Effector memory CD4-positive, alpha-beta T cell (primary cell): ENCODE results near the gene PFN1.

Experiments used
- DNase-seq, 3 donors: peaks; one replicate each; pipeline ENCODE4 v3.0.0-alpha.2; 2020
- H3K27ac ChIP-seq: 2 replicates; pipeline ENCODE4 v1.7.0; 2013; ENCODE audit warnings: mild to moderate bottlenecking, low read length, moderate library complexity; ENCODE audit not compliant: insufficient read depth, poor library complexity, severe bottlenecking
- H3K27me3 ChIP-seq: replicated peaks from 2 replicates; pipeline ENCODE4 v1.7.0; 2013; ENCODE audit warnings: mild to moderate bottlenecking, low read length; ENCODE audit not compliant: insufficient read depth, control insufficient read depth, poor library complexity, severe bottlenecking
- H3K36me3 ChIP-seq: 2 replicates; pipeline ENCODE4 v1.7.0; 2013; ENCODE audit warnings: mild to moderate bottlenecking, low read length, moderate library complexity; ENCODE audit not compliant: control insufficient read depth, insufficient read depth
- H3K4me1 ChIP-seq: 2 replicates; pipeline ENCODE4 v1.7.0; 2013; ENCODE audit warnings: low read length, mild to moderate bottlenecking; ENCODE audit not compliant: control insufficient read depth, insufficient read depth, poor library complexity, severe bottlenecking
- H3K4me3 ChIP-seq: 2 replicates; pipeline ENCODE4 v1.7.0; 2013; ENCODE audit warnings: low read length, low read depth, mild to moderate bottlenecking; ENCODE audit not compliant: insufficient read depth, poor library complexity, severe bottlenecking
- H3K9me3 ChIP-seq: 2 replicates; pipeline ENCODE4 v1.7.0; 2013; ENCODE audit warnings: mild to moderate bottlenecking, low read length, moderate library complexity; ENCODE audit not compliant: control insufficient read depth

The PFN1 gene

GRCh38 chr17:4978726-4979125 is 30.4 kb upstream of the PFN1 start:
- Histone ChIP-seq H3K4me3 (no peak overlapping the region), H3K9me3 (no peaks in the 10 kb centered on the region), H3K4me1 (no peaks in the 10 kb centered on the region), H3K27me3 (no peaks in the 10 kb centered on the region), H3K36me3 (peaks cover 60% of the 10 kb centered on the region), H3K27ac (no peak overlapping the region)
- no peak for DNase-seq

- no peak overlapping the region for H3K27ac ChIP-seq
- peaks cover 61% of the 10 kb centered on the region for H3K36me3 ChIP-seq
Measured at GRCh38 chr17:4974115-4974670, 25.9 kb upstream of the PFN1 start.

GRCh38 chr17:4973256-4974114 is 25.2 kb upstream of the PFN1 start:
- peaks cover 18% of the 10 kb centered on the region for H3K4me1 ChIP-seq
- H3K4me3 ChIP-seq: no peak overlapping the region
- no peak overlapping the region for H3K27ac ChIP-seq
- no peaks in the 10 kb centered on the region for H3K9me3 ChIP-seq
- peaks cover 56% of the 10 kb centered on the region for H3K36me3 ChIP-seq
- no peak for DNase-seq
- no peaks in the 10 kb centered on the region for H3K27me3 ChIP-seq

More at GRCh38 chr17:4974115-4974670, 25.9 kb upstream of the PFN1 start:
- no peak overlapping the region for H3K4me3 ChIP-seq
- peaks cover 11% of the 10 kb centered on the region for H3K4me1 ChIP-seq
- DNase-seq: no peak
- no peaks in the 10 kb centered on the region for H3K27me3 ChIP-seq
- no peaks in the 10 kb centered on the region for H3K9me3 ChIP-seq

GRCh38 chr17:4972752-4973151 is 24.4 kb upstream of the PFN1 start:
- Histone ChIP-seq H3K9me3 (no peaks in the 10 kb centered on the region), H3K4me3 (no peak overlapping the region), H3K4me1 (peaks cover 24% of the 10 kb centered on the region), H3K27me3 (no peaks in the 10 kb centered on the region), H3K36me3 (peaks cover 48% of the 10 kb centered on the region), H3K27ac (no peak overlapping the region)
- DNase-seq: no peak

- no peak for DNase-seq
- Histone ChIP-seq H3K4me1 (peaks cover 24% of the 10 kb centered on the region), H3K27ac (no peak overlapping the region), H3K9me3 (no peaks in the 10 kb centered on the region), H3K36me3 (peaks cover 44% of the 10 kb centered on the region), H3K27me3 (no peaks in the 10 kb centered on the region), H3K4me3 (no peak overlapping the region)
Measured at GRCh38 chr17:4972322-4972721, 24.0 kb upstream of the PFN1 start.

DNA sequence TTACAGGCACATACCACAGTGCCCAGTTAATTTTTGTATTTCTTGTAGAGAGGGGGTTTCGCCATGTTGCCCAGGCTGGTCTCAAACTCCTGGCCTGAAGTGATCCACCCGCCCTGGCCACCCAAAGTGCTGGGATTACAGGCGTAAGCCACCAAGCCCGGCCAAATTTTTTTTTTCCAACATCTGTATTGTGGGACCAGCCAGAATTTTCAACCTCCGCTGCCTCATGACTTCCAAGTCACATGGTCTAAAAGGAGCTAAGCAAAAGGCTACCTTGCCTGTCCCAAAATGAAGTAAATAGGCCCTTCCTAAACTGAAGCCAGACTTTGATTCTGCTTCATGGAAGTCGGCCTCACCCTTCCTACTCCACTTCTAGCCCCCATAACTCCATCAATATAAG is 23.5 kb upstream of the PFN1 start:
- Histone ChIP-seq H3K36me3 (peaks cover 39% of the 10 kb centered on the region), H3K27ac (no peak overlapping the region), H3K9me3 (no peaks in the 10 kb centered on the region), H3K27me3 (no peaks in the 10 kb centered on the region), H3K4me3 (no peak overlapping the region), H3K4me1 (peaks cover 25% of the 10 kb centered on the region)
- no peak for DNase-seq

DNA sequence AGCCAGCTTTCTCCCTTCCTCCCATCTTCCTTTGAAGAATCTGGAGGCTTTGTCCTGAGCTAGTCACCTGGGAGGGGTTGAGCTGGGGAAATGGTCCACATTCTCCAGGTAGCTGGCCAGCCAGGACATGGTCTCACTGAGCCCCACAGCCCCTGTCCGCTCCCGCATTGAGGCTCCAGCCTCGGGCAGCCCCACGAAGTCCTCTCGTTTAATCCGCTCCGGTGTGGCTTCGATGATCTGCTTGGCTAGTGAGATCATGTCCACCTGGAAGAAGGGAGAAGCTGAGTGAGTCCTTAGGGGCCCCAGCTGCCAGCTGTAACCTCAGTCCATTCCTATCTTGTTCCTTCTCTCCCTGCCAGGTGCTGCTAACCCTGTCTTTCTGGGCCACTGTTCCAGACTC is 21.9 kb upstream of the PFN1 start:
- H3K4me3 ChIP-seq: no peak overlapping the region
- peak overlapping the region; percentile 34 for H3K27ac ChIP-seq
- DNase-seq: no peak
- no peaks in the 10 kb centered on the region for H3K9me3 ChIP-seq
- H3K4me1 ChIP-seq: peaks cover 28% of the 10 kb centered on the region
- H3K36me3 ChIP-seq: peaks cover 30% of the 10 kb centered on the region
- no peaks in the 10 kb centered on the region for H3K27me3 ChIP-seq

DNA sequence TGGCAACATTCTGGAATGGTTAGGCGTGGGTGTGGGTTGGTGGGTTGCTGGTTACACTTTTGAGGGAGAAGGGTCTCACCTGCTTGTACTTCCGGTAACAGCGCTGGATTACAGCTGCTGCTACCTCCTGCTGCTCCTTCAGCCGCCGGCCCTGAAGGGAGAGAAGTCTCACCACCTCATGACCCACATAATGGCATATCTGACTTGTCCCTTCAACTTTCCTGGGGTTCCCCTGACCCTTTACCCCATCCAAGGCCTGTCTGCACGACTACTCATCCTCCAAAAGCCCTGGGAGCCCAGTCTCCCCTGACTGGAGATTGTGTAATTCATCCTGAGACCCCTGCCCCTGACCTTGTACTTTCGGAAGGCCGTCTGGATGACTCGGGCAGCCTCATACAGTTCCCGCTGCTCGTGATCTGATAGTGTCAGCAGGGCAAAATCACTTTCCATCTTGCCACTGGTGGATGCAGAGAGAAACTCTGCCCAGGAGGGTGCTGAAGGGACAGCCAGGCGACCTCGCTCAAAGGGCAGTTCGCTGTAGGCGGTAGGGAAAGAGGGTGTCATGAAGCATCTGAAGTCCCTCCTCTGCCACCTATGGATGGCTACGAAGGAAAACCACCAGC is 21.3 kb upstream of the PFN1 start:
- Histone ChIP-seq H3K27me3 (no peaks in the 10 kb centered on the region), H3K4me1 (peaks cover 28% of the 10 kb centered on the region), H3K27ac (peak overlapping the region; percentile 89), H3K36me3 (peaks cover 30% of the 10 kb centered on the region), H3K9me3 (no peaks in the 10 kb centered on the region), H3K4me3 (no peak overlapping the region)
- DNase-seq: peak in 1 of 3 donors; percentile 29

DNA sequence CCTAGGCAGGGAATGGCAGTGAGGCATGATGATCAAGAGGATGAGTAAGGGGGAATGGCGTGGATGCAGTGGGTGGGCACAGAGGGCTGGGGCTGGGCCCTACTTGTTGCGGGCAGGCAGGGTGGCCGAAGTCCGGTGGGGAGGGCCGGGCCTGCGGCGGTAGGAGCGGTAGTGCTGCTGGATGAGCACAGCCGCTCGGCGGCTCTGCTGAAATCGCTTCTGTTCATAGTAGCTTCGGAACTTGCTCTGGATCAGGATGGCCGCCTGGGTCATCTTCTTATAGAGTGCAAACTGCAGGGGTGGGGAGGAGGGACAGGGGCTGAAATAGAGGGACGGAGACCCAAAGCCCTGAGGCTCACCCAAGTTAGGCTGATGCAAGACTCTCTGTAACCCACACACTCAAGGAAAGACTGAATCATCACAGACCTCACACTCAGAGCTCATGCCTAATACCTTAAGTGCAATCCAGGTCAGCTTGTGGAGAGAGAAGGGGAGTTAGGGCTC is 20.8 kb upstream of the PFN1 start:
- H3K27ac ChIP-seq: peak overlapping the region; percentile 89
- H3K4me1 ChIP-seq: peaks cover 28% of the 10 kb centered on the region
- DNase-seq: no peak
- peaks cover 25% of the 10 kb centered on the region for H3K36me3 ChIP-seq
- peak overlapping the region; percentile 92 for H3K4me3 ChIP-seq
- no peaks in the 10 kb centered on the region for H3K27me3 ChIP-seq
- no peaks in the 10 kb centered on the region for H3K9me3 ChIP-seq
